Uterus (tissue), 2 donors: ENCODE results near the gene PTPRD.

Experiments used
- POLR2A ChIP-seq, 2 donors: fragments of 450-650 bp; IDR thresholded peaks; one replicate each; pipeline ENCODE4 v1.6.1; 2016; ENCODE audit warnings: antibody characterized with exemption in 2 of 2, mild to moderate bottlenecking in 1 of 2, moderate library complexity in 1 of 2
- TF ChIP-seq, protein P1 (sequence below), 4 experiments: fragments of 200-600 bp in 2 of 4; fragments of 450-650 bp in 2 of 4; sonication (generic) in 2 of 4; IDR thresholded peaks; one replicate each; pipeline ENCODE4 v1.5.1; 2016 to 2019; ENCODE audit warnings: antibody characterized with exemption in 4 of 4, mild to moderate bottlenecking in 2 of 4, moderate library complexity in 1 of 4

DNA sequence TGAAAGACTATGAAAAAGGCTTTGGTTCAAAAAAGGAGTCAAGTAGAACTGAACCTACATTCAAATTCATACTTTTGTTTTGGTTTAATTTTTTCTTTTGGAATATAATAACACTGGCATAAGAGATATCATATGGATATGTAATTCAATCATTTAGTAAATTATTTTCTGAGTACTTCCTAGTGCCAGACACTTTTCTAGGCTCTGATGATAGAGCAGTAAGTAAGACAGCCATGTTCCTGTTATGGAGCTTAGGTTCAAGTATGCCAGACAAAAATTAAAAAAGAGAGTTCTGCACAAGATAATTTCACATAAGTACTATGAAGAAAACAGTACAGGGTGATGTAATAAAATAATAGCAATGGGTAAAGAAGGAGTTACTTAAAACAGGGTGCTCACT lies 1074.0 kb downstream of the PTPRD start:
- TF ChIP-seq, protein P1, sequence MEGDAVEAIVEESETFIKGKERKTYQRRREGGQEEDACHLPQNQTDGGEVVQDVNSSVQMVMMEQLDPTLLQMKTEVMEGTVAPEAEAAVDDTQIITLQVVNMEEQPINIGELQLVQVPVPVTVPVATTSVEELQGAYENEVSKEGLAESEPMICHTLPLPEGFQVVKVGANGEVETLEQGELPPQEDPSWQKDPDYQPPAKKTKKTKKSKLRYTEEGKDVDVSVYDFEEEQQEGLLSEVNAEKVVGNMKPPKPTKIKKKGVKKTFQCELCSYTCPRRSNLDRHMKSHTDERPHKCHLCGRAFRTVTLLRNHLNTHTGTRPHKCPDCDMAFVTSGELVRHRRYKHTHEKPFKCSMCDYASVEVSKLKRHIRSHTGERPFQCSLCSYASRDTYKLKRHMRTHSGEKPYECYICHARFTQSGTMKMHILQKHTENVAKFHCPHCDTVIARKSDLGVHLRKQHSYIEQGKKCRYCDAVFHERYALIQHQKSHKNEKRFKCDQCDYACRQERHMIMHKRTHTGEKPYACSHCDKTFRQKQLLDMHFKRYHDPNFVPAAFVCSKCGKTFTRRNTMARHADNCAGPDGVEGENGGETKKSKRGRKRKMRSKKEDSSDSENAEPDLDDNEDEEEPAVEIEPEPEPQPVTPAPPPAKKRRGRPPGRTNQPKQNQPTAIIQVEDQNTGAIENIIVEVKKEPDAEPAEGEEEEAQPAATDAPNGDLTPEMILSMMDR (IDR thresholded peaks at IDR 0.05), result no peak
- no peak for TF ChIP-seq POLR2A (IDR thresholded peaks at IDR 0.05)
